Activated CD4-positive, alpha-beta memory T cell treated with anti-CD3 and anti-CD28 coated beads for 36 hours (primary cell): ENCODE results near the gene ZNF41. TPM values are rescaled to one million over a fixed set of nuclear protein-coding genes. Genes with fewer than 3 reads are reported as not detected.
"Not testable (repeated sequence)": the region's sequence is repeated elsewhere in the genome, so short reads cannot be mapped to it uniquely, and the experiment has no call there.

Experiments used
- CTCF ChIA-PET: fragments of 350-600 bp; sonication (Branson Sonifier 250); formaldehyde crosslinking; loops from one replicate; lab custom pipeline; 2021; ENCODE audit warnings: antibody characterized with exemption, inconsistent platforms; lab: Charles Lee
- POLR2A ChIA-PET: fragments of 350-600 bp; sonication (Branson Sonifier 250); formaldehyde crosslinking; loops from one replicate; lab custom pipeline; 2021; ENCODE audit warnings: antibody characterized with exemption; lab: Charles Lee
- DNase-seq: peaks from one replicate; pipeline ENCODE4 v3.0.0-alpha.2; 2020
- H3K27ac Mint-ChIP-seq: one replicate; pipeline ENCODE4 v1.8.0; 2021; ENCODE audit warnings: mixed read lengths
- H3K27me3 Mint-ChIP-seq: one replicate; pipeline ENCODE4 v1.8.0; 2021; ENCODE audit warnings: mixed read lengths
- H3K36me3 Mint-ChIP-seq: one replicate; pipeline ENCODE4 v1.8.0; 2021; ENCODE audit warnings: mixed read lengths
- H3K4me1 Mint-ChIP-seq: one replicate; pipeline ENCODE4 v1.8.0; 2021; ENCODE audit warnings: low read depth, mixed read lengths
- H3K4me3 Mint-ChIP-seq: one replicate; pipeline ENCODE4 v1.8.0; 2021; ENCODE audit warnings: mild to moderate bottlenecking, mixed read lengths
- H3K9me3 Mint-ChIP-seq: one replicate; pipeline ENCODE4 v1.8.0; 2021; ENCODE audit warnings: mixed read lengths
- intact Hi-C: fragments of 100-400 bp; cut with micrococcal nuclease; formaldehyde crosslinking; loops from one replicate; pipeline ENCODE4 v1.15.1; 2023
- total RNA-seq, 2 experiments: library from RNA; stranded (reverse); gene quantifications; one replicate each; pipeline ENCODE4 v1.2.3, GENCODE V29; 2021

ZNF41 gene
- 1 to 10 TPM; 8.4 to 8.7 TPM for total RNA-seq

GRCh38 chrX:47482512-47483305, at the start of gene ZNF41:
Gene ZNF41 (minus strand): TSS chrX:47483222. CDS start chrX:47467481, 15,741 bp downstream.
- intact Hi-C loops: loop anchor here (1.0 to 10.0 kb wide), 7 partner anchors 40 to 538 kb away; partner anchors contain the start of genes RBM10 and UBA1
- peak within 1 kb of the TSS; percentile 95 for H3K27ac Mint-ChIP-seq
- ChIA-PET CTCF (no interaction called here), POLR2A (no interaction called here)
- peaks cover 29% of the 10 kb centered on the region for H3K4me1 Mint-ChIP-seq
- peak; percentile 80 for DNase-seq
- H3K27me3 Mint-ChIP-seq: no peaks in the 10 kb centered on the region
- no peaks in the 10 kb centered on the region for H3K9me3 Mint-ChIP-seq
- H3K36me3 Mint-ChIP-seq: peaks cover 1% of the 10 kb centered on the region
- peak within 1 kb of the TSS; percentile 86 for H3K4me3 Mint-ChIP-seq

GRCh38 chrX:47530049-47530448, 47.0 kb upstream of the ZNF41 start:
- CTCF ChIA-PET: no interaction called here
- no peaks in the 10 kb centered on the region for H3K36me3 Mint-ChIP-seq

GRCh38 chrX:47529548-47529947, 46.5 kb upstream of the ZNF41 start:
- Mint-ChIP-seq H3K27ac (no peak overlapping the region), H3K4me3 (no peak overlapping the region), H3K4me1 (no peaks in the 10 kb centered on the region), H3K9me3 (no peaks in the 10 kb centered on the region), H3K27me3 (no peaks in the 10 kb centered on the region), H3K36me3 (no peaks in the 10 kb centered on the region)
- DNase-seq: no peak
- CTCF ChIA-PET: no interaction called here
- POLR2A ChIA-PET: no interaction called here
- intact Hi-C loops: no loop called here

More at GRCh38 chrX:47530049-47530448, 47.0 kb upstream of the ZNF41 start:
- H3K9me3 Mint-ChIP-seq: no peaks in the 10 kb centered on the region
- H3K27me3 Mint-ChIP-seq: no peaks in the 10 kb centered on the region
- POLR2A ChIA-PET: no interaction called here
- H3K27ac Mint-ChIP-seq: no peak overlapping the region
- DNase-seq: no peak
- H3K4me3 Mint-ChIP-seq: no peak overlapping the region
- intact Hi-C loops: no loop called here
- H3K4me1 Mint-ChIP-seq: no peaks in the 10 kb centered on the region

GRCh38 chrX:47523713-47524166, 40.7 kb upstream of the ZNF41 start:
- H3K4me1 Mint-ChIP-seq: no peaks in the 10 kb centered on the region
- no peaks in the 10 kb centered on the region for H3K36me3 Mint-ChIP-seq
- intact Hi-C loops: loop anchor here (2.0 to 5.0 kb wide), 4 partner anchors 41 to 331 kb away; partner anchors contain the start of genes UBA1 and ZNF41
- CTCF ChIA-PET: interaction anchor here (0.6 to 3.3 kb wide), 24 partner anchors 9 to 381 kb away, joined by 3 to 23 read pairs (median 4); partner anchors contain the start of genes NDUFB11 and RBM10
- H3K27me3 Mint-ChIP-seq: no peaks in the 10 kb centered on the region
- DNase-seq: no peak
- no peaks in the 10 kb centered on the region for H3K9me3 Mint-ChIP-seq
- H3K4me3 Mint-ChIP-seq: peak overlapping the region; percentile 60
- H3K27ac Mint-ChIP-seq: no peak overlapping the region
- POLR2A ChIA-PET: interaction anchor here (1.2 kb wide), 1 partner anchor 333 kb away, joined by 3 read pairs; no protein-coding TSS in a partner anchor

- intact Hi-C loops: loop anchor here (2.0 to 5.0 kb wide), 4 partner anchors 41 to 330 kb away; partner anchors contain the start of genes UBA1 and ZNF41
- Mint-ChIP-seq H3K4me1 (no peaks in the 10 kb centered on the region), H3K36me3 (no peaks in the 10 kb centered on the region), H3K9me3 (no peaks in the 10 kb centered on the region), H3K27ac (no peak overlapping the region), H3K4me3 (peak overlapping the region; percentile 60), H3K27me3 (no peaks in the 10 kb centered on the region)
- POLR2A ChIA-PET: interaction anchor here (1.2 kb wide), 1 partner anchor 332 kb away, joined by 3 read pairs; no protein-coding TSS in a partner anchor
- CTCF ChIA-PET: interaction anchor here (0.6 to 3.3 kb wide), 25 partner anchors 8 to 381 kb away, joined by 3 to 23 read pairs (median 4); partner anchors contain the start of genes NDUFB11 and RBM10
- DNase-seq: peak; percentile 86
These were observed 40.3 kb upstream of the ZNF41 start for GRCh38 chrX:47523297-47523696.

GRCh38 chrX:47518144-47518543, 35.1 kb upstream of the ZNF41 start:
- POLR2A ChIA-PET: no interaction called here

GRCh38 chrX:47515941-47516665, 33.1 kb upstream of the ZNF41 start:
- ChIA-PET CTCF (no interaction called here), POLR2A (no interaction called here)
- peaks cover 17% of the 10 kb centered on the region for H3K4me1 Mint-ChIP-seq
- no peak overlapping the region for H3K4me3 Mint-ChIP-seq
- H3K36me3 Mint-ChIP-seq: no peaks in the 10 kb centered on the region
- no peaks in the 10 kb centered on the region for H3K9me3 Mint-ChIP-seq
- H3K27me3 Mint-ChIP-seq: no peaks in the 10 kb centered on the region
- peak; percentile 11 for DNase-seq
- intact Hi-C loops: no loop called here
- no peak overlapping the region for H3K27ac Mint-ChIP-seq

More at GRCh38 chrX:47518144-47518543, 35.1 kb upstream of the ZNF41 start:
- Mint-ChIP-seq H3K36me3 (no peaks in the 10 kb centered on the region), H3K4me3 (no peak overlapping the region), H3K27me3 (no peaks in the 10 kb centered on the region), H3K27ac (no peak overlapping the region), H3K4me1 (peaks cover 12% of the 10 kb centered on the region), H3K9me3 (no peaks in the 10 kb centered on the region)
- CTCF ChIA-PET: no interaction called here
- intact Hi-C loops: no loop called here
- no peak for DNase-seq

- intact Hi-C loops: no loop called here
- POLR2A ChIA-PET: no interaction called here
- Mint-ChIP-seq H3K27ac (no peak overlapping the region), H3K27me3 (no peaks in the 10 kb centered on the region), H3K4me1 (peaks cover 17% of the 10 kb centered on the region), H3K36me3 (no peaks in the 10 kb centered on the region), H3K4me3 (no peak overlapping the region), H3K9me3 (no peaks in the 10 kb centered on the region)
- CTCF ChIA-PET: interaction anchor here (1.3 kb wide), 1 partner anchor 9 kb away, joined by 6 read pairs; no protein-coding TSS in a partner anchor
- no peak for DNase-seq
These were observed 31.7 kb upstream of the ZNF41 start for GRCh38 chrX:47514533-47515235.

GRCh38 chrX:47513034-47513965, 30.3 kb upstream of the ZNF41 start:
- POLR2A ChIA-PET, H3K27ac Mint-ChIP-seq, H3K9me3 Mint-ChIP-seq, H3K36me3 Mint-ChIP-seq, H3K27me3 Mint-ChIP-seq, intact Hi-C loops, CTCF ChIA-PET: not testable (repeated sequence)
- DNase-seq: peak; percentile 15
- Mint-ChIP-seq H3K4me3 (peak overlapping the region; percentile 69), H3K4me1 (peaks cover 17% of the 10 kb centered on the region)

GRCh38 chrX:47512383-47512782, 29.4 kb upstream of the ZNF41 start:
- H3K36me3 Mint-ChIP-seq, POLR2A ChIA-PET, H3K9me3 Mint-ChIP-seq, CTCF ChIA-PET, DNase-seq, H3K27me3 Mint-ChIP-seq, intact Hi-C loops, H3K27ac Mint-ChIP-seq: not testable (repeated sequence)
- Mint-ChIP-seq H3K4me1 (peaks cover 17% of the 10 kb centered on the region), H3K4me3 (peak overlapping the region; percentile 35)
